GM18907 (cell line): ENCODE data around the gene ASIC1.

Experiments used
- ATAC-seq: cut with Tn5 transposase; IDR thresholded peaks from one replicate; pipeline ENCODE4 v1.9.1; 2021; ENCODE audit warnings: mild to moderate bottlenecking, moderate library complexity; ENCODE audit not compliant: unreplicated experiment

The ASIC1 gene

GRCh38 chr12:50060120-50060468, 2.7 kb downstream of the ASIC1 start:
- no peak for ATAC-seq

GRCh38 chr12:50061171-50061570, 3.8 kb downstream of the ASIC1 start:
- ATAC-seq, result no peak

- ATAC-seq, result no peak
Observed at GRCh38 chr12:50061946-50062686, 4.7 kb downstream of the ASIC1 start.

- no peak for ATAC-seq
Observed at GRCh38 chr12:50062728-50063460, 5.5 kb downstream of the ASIC1 start.

- no peak for ATAC-seq
Observed at GRCh38 chr12:50065726-50066310, 8.4 kb downstream of the ASIC1 start.

- no peak for ATAC-seq
Observed at GRCh38 chr12:50066402-50066801, 9.0 kb downstream of the ASIC1 start.

GRCh38 chr12:50069069-50069468, 11.7 kb downstream of the ASIC1 start:
- no peak for ATAC-seq

- no peak for ATAC-seq
Observed at GRCh38 chr12:50069539-50069938, 12.1 kb downstream of the ASIC1 start.

- no peak for ATAC-seq
Observed at GRCh38 chr12:50070314-50071060, 13.1 kb downstream of the ASIC1 start.

- no peak for ATAC-seq
Observed at GRCh38 chr12:50072198-50072907, 15.0 kb downstream of the ASIC1 start.

GRCh38 chr12:50073206-50073605, 15.8 kb downstream of the ASIC1 start:
- no peak for ATAC-seq

GRCh38 chr12:50073712-50074111, 16.3 kb downstream of the ASIC1 start:
- no peak for ATAC-seq

GRCh38 chr12:50074936-50075807, 17.8 kb downstream of the ASIC1 start:
- peak; percentile 80 for ATAC-seq

- no peak for ATAC-seq
Observed at GRCh38 chr12:50075808-50076170, 18.4 kb downstream of the ASIC1 start.

- ATAC-seq, result no peak
Observed at GRCh38 chr12:50077099-50077498, 19.7 kb downstream of the ASIC1 start.

- ATAC-seq, result no peak
Observed at GRCh38 chr12:50078281-50078680, 20.9 kb downstream of the ASIC1 start.

- ATAC-seq, result no peak
Observed at GRCh38 chr12:50079771-50080170, 22.4 kb downstream of the ASIC1 start.

GRCh38 chr12:50081096-50081808, 23.9 kb downstream of the ASIC1 start:
- ATAC-seq, result no peak

- ATAC-seq, result no peak
Observed at GRCh38 chr12:50082644-50083043, 25.2 kb downstream of the ASIC1 start.
